GM19397 (cell line): Measurements from ENCODE around the gene DCP1A.
"Not testable (repeated sequence)": the region's sequence is repeated elsewhere in the genome, so short reads cannot be mapped to it uniquely, and the experiment has no call there.

Experiments used
- ATAC-seq: cut with Tn5 transposase; IDR thresholded peaks from one replicate; pipeline ENCODE4 v1.9.1; 2021; ENCODE audit warnings: mild to moderate bottlenecking, moderate library complexity; ENCODE audit not compliant: unreplicated experiment

DCP1A gene

GRCh38 chr3:53329897-53330296 lies 17.4 kb downstream of the DCP1A start:
- no peak for ATAC-seq

- ATAC-seq: no peak
Measured at GRCh38 chr3:53328746-53329145, 18.6 kb downstream of the DCP1A start.

- not testable (repeated sequence) for ATAC-seq
Measured at GRCh38 chr3:53327986-53328385, 19.4 kb downstream of the DCP1A start.

DNA sequence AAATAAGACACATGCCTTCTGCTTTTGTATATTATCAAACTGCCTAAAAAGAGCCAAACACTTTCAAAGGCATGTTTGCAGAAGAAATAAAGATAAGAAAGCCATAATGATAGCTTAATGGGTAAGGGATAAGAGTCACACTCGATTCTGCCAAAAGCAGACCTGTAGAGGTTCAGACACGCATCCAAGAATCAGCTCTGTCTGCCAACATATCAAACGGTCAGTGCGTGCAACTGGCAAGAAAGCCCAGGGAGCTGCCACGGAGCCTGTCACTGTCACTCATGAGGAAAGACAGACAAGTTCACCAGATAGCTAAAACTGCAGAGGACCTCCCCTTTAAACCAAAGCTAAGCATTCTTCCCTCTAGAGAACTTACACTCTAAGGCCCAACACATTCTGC lies 23.2 kb downstream of the DCP1A start:
- ATAC-seq: no peak

DNA sequence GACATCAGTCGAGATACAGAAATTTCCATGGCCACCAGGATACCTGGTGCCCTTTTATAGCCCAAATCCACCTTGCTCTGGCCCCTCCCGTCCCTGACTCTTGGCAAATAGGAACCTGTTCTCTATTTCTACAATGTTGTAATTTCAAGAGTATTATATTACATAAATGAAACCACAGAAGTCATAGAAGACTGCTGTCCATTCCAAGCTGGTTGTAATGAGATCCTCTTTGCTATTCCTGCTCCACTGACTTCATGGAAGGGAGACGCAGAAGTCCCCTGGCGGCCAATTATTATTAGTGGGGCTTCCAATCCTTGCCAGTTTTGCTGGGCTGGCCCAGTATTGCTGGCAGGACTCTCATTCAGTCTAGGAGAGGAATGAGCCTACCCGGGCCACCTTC lies 26.6 kb downstream of the DCP1A start:
- ATAC-seq: no peak

DNA sequence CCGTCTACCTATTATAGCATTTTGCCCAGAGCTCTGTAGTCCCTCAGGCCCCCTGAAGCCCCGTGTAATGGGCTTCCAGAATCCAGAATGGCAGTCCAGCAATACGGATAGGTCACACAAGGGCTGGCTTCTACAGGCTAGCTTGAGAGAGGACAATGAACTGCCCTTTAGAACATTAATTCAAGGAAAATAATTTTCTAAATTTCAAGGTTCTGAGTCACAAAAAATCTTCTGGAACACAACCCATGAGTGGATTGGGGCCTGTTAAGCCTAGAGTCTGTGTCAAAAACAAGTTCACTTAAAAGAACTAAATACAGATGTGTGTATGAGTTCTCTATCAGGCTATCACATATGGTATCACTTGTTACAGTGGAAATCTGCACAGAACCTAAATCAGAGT lies 28.8 kb downstream of the DCP1A start:
- no peak for ATAC-seq

DNA sequence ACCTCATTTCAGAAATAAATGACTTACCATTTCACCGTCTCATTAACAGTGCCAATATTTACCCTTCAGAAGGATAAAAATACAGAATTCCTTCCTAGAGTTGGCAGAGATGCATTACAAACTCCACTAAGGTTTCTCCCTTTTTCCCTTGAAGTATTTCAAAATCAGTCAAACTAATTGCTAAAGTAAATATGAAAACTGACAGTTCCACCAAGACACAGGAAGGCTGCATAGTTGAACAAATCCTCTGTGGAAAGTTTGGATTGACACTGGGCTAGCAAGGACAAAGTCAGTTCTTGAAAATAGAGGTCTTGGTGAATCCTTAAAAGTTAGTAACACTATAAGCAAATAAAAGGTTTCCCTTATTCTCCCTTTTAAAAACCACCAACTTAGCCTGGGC lies 34.5 kb downstream of the DCP1A start:
- no peak for ATAC-seq

DNA sequence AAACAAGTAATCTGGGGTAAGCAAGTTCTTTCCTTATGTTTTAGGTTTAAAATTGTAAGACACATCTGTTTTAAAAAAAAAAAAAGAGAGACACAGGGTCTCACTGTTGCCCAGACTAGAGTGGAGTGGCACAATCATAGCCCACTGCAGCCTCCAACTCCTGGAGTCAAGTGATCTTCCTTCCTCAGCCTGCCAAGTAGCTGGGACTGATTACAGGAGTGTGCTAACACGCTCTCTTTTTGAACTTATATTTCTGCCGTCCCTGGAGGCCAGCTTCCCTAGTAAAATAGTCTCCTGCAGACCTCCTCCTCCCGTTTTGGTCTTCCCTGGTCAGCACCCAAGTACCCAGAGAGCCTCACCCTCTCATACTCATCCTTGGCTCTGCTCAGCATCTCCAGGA lies 35.5 kb downstream of the DCP1A start:
- no peak for ATAC-seq

DNA sequence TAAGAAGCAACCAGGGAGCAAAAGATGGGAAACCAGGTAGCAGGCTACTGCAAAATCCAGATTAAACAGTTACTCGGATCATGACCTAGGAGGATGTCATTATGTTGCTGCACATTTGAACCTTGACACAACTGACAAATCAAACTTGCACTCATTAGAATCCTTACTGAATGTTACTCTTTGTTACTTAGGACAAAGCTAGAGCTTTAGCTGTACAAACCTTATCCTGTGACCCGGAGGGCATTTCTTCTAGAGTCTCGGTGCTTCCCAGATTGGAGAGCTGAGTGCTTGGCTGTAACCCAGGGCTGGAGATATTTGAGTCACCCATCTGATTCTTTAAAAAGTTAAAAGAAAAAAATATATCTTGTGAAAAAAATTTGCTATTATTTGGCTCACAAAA lies 43.4 kb downstream of the DCP1A start:
- ATAC-seq: no peak

GRCh38 chr3:53303549-53303948 lies 43.8 kb downstream of the DCP1A start:
- no peak for ATAC-seq

DNA sequence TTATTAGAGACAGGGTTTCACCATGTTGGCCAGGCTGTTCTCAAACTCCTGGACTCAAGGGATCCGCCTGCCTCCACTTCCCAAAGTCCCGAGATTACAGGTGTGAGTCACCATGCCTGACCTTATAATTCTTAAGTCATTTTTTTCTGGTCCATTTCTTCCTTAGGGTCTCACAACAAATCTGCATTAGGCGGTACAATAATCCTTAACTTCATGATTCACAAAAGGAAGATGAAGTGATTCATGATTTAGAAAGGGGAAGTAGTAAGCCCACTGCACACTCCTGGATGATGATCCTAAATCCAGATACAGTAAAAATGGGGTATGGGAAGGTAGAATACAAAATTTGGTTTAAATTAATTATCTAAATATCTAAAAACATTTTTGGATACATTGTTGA lies 46.5 kb downstream of the DCP1A start:
- no peak for ATAC-seq

DNA sequence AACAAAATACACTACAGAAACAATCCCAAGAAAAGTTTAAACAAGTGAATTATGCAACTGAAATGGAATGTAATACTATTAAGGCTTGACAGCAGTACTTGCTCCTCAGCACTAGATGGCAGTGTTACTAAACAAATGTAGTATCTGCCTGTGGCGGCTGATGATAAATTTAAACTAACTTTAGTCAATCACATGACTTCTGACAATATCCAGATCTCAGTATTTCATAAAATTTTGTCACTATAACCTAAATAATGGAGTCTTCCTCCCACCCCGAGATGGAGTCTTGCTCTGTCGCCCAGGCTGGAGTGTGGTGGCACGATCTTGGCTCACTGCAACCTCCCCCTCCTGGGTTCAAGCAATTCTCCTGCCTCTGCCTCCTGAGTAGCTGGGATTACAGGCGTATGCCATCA lies 47.7 kb downstream of the DCP1A start:
- not testable (repeated sequence) for ATAC-seq

DNA sequence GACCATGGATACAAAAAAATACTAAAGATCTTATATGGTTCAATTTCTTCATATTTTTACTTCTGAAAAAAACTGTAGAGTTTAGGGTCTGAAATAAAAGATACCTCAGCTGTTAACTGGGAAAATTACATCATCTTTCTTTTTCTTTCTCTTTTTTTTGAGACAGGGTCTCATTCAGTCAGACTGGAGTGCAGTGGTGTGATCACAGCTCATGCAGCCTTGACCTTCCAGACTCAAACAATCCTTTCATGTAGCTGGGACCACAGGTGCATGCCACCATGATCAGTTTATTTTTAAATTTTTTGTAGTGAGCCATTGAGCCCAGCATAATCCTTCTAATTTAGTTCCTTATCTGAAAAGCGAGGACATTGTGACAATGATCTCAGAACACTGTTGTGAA lies 51.9 kb downstream of the DCP1A start:
- no peak for ATAC-seq

DNA sequence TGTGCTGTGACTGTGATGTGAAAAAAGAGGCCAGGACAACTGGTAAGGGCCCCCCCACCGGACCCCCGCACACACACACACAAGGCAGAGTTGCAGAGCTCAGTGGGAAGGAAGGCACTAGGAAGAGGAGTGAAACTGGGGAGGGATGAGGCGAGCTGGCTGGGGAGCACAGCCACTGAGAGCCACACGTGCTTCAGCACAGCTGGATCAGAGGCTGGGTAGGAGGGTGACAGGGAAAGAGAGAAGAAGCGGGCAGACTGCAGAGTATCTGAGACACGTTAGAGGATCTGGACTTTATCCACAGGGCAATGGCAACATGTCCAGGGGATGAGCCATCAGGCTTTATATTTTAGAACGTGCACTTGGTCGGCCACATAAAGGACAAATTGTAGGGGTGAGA lies 53.5 kb downstream of the DCP1A start:
- ATAC-seq: no peak

GRCh38 chr3:53288214-53288613 lies 59.1 kb downstream of the DCP1A start:
- no peak for ATAC-seq

DNA sequence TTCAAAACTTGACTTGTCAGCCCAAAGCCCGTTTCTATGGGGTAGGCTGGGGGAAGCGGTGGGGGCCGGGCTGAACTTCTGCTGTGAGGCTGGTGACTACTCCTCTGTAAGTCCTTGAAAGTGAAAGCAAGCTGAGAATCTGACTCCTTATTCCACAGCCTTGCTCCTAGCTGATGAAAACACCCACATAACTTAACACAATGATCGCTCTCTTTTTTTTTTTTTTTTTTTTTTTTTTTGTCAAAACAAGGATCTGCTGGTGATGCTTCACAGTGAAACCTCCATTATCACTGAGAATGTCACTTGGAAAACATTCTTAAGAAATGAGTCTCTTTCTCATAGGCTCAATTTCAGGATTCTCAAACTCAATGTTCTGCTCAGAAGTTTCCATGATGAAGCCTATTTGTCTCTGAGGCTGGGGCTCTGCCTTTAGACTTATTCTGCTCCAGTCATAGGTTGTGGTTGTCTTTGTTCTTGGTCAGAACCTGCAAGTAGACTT lies 60.2 kb downstream of the DCP1A start:
- ATAC-seq: no peak

- ATAC-seq: no peak
Measured at GRCh38 chr3:53286727-53287126, 60.6 kb downstream of the DCP1A start.

DNA sequence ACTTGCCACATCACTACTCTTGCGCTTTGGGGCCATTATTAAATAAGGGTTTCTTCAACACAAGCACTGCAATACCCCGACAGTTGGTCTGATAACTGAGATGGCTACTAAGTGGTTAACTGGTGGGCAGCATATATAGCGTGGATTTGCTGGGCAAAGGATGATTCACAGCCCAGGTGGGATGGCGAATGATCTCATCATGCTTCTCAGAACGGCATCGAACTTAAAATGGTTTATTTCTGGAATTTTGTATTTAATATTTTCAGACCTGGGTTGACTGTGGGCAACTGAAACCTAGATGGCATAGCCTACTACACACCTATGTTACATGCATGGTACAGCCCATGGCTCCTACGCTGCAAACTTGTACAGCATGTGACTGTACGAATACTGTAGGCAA lies 64.8 kb downstream of the DCP1A start:
- no peak for ATAC-seq

DNA sequence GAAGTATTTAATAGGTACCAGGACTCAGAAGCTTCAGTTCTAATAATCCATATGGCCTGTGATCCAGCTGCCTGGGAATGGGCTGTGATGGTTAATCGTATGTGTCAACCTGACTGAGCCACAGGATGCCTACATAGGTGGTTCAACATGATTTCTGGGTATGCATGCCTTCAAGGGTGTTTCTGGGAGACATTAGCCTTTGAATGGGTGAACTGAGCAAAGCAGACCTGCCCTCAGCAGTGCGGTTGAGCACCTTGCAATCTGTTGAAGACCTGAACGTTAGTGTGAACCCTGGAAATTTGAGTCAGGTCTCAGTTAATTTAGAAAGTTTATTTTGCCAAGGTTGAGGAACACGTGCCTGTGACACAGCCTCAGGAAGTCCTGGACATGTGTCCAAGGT lies 68.7 kb downstream of the DCP1A start:
- ATAC-seq: no peak

- no peak for ATAC-seq
Measured at GRCh38 chr3:53274938-53275605, 72.3 kb downstream of the DCP1A start.

DNA sequence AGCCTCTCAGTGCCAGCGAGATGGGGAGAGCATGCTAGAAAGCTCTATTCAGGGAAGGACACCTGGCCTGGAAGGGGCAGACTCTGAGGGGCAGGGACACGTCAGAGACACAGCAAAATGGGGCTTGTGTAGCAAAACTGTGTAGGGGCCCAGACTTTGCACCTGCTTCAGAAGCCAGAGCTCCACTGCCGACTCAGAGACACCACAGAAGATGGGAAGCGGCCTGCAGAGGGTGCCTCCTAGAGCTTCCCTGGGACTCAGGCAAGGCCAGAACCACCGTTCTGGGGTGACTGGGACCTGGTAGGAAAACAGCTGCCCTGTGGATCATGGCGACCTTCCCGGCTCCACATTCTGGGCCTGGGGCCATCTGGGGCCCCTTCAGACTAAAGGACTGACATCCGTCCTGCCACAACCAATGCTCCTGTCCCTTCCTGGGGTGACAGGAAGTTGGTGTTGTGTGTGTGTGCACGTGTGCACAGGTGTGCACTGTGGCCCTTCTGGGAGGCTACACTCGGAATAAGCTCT lies 74.1 kb downstream of the DCP1A start:
- no peak for ATAC-seq

- no peak for ATAC-seq
Measured at GRCh38 chr3:53269888-53270880, 77.2 kb downstream of the DCP1A start.
